HepG2 (cell line): ENCODE results near the gene MPI. TPM values are rescaled to one million over a fixed set of nuclear protein-coding genes. Genes with fewer than 3 reads are reported as not detected.
A peak's percentile ranks its signal among the peaks of the same experiment; 100 is the strongest.

Source experiments
- DPF2 ChIP-seq: sonication (generic); formaldehyde crosslinking; IDR thresholded peaks from 2 replicates; pipeline ENCODE4 v1.4.0; 2020; ENCODE audit warnings: mild to moderate bottlenecking, low read depth, missing genetic modification reagents, borderline replicate concordance
- HDAC1 ChIP-seq: sonication (generic); formaldehyde crosslinking; IDR thresholded peaks from 2 replicates; pipeline ENCODE4 v1.5.1; 2020; ENCODE audit warnings: mild to moderate bottlenecking, missing genetic modification reagents
- KDM5A ChIP-seq: fragments of 200-600 bp; sonication (generic); IDR thresholded peaks from 2 replicates; pipeline ENCODE4 v1.7.0; 2018; ENCODE audit warnings: antibody characterized with exemption, mild to moderate bottlenecking, low read length, borderline replicate concordance
- RNF2 ChIP-seq: fragments of 450-650 bp; conservative IDR thresholded peaks from 2 replicates; pipeline ENCODE4 v1.6.1; 2016; ENCODE audit warnings: low read depth
- ZBTB20 ChIP-seq: sonication (generic); formaldehyde crosslinking; IDR thresholded peaks from 2 replicates; pipeline ENCODE4 v1.8.1; 2023; ENCODE audit warnings: missing genetic modification reagents, low read depth, mild to moderate bottlenecking, borderline replicate concordance
- ZNF263 ChIP-seq: sonication (generic); formaldehyde crosslinking; IDR thresholded peaks from 2 replicates; pipeline ENCODE4 v1.4.0; 2020; ENCODE audit warnings: missing genetic modification reagents
- ZNF282 ChIP-seq: fragments of 450-650 bp; IDR thresholded peaks from 2 replicates; pipeline ENCODE4 v1.6.1; 2018; ENCODE audit not compliant: partially characterized antibody
- ZNF33B ChIP-seq: sonication (generic); formaldehyde crosslinking; IDR thresholded peaks from 2 replicates; pipeline ENCODE4 v1.5.1; 2020; ENCODE audit warnings: mild to moderate bottlenecking, missing genetic modification reagents
- ZNF407 ChIP-seq: sonication (generic); formaldehyde crosslinking; IDR thresholded peaks from one replicate; pipeline ENCODE4 v1.5.1; 2020; ENCODE audit warnings: mild to moderate bottlenecking, missing genetic modification reagents; ENCODE audit errors: not compliant biosample characterization
- ZNF605 ChIP-seq: sonication (generic); formaldehyde crosslinking; IDR thresholded peaks from 2 replicates; pipeline ENCODE4 v1.8.0; 2022; ENCODE audit warnings: mild to moderate bottlenecking, missing genetic modification reagents
- ZNF790 ChIP-seq: sonication (generic); formaldehyde crosslinking; IDR thresholded peaks from 2 replicates; pipeline ENCODE4 v1.8.0; 2022; ENCODE audit warnings: missing genetic modification reagents, mild to moderate bottlenecking, borderline replicate concordance
- polyA plus RNA-seq, 8 experiments: library from polyadenylated mRNA; depleted of rRNA in 3 of 8; stranded (reverse) in 7 of 8; unstranded in 1 of 8; fragments of >200 nt; fragmentation: Illumina TruSeq in 4 of 8; extraction: Trizol in 4 of 8; gene quantifications; 2 replicates each; pipeline versions ENCODE4 v1.2.1 to v1.2.3, GENCODE V29; 2011 to 2016; ENCODE audit warnings: low read depth in 4 of 8, missing spikeins in 1 of 8, mixed read lengths in 1 of 8; ENCODE audit not compliant: insufficient read depth in 1 of 8
- total RNA-seq, 5 experiments: library from RNA; depleted of rRNA; stranded (reverse); fragments of >200 nt; fragmentation: Illumina TruSeq; extraction: Trizol; gene quantifications; 2 replicates each; pipeline ENCODE4 v1.2.3, GENCODE V29; 2016; ENCODE audit warnings: low read depth in 1 of 5
- TF ChIP-seq, protein P1 (sequence below): sonication (generic); formaldehyde crosslinking; IDR thresholded peaks from 2 replicates; pipeline ENCODE4; 2020; ENCODE audit warnings: missing genetic modification reagents, mild to moderate bottlenecking, borderline replicate concordance
- TF ChIP-seq, protein P2 (sequence below): sonication (generic); formaldehyde crosslinking; IDR thresholded peaks from 2 replicates; pipeline ENCODE4 v1.5.1; 2020; ENCODE audit warnings: mild to moderate bottlenecking, missing genetic modification reagents, moderate library complexity

Gene MPI
- total and polyA plus RNA-seq, 2 of the 13 experiments (the other 11 are each of a cell fraction or from before 2014, with no cell fraction given): 36.9 to 63.5 TPM

- TF ChIP-seq ZNF407 (CRISPR knock-in tag): peak; percentile 79
- TF ChIP-seq, protein P1, sequence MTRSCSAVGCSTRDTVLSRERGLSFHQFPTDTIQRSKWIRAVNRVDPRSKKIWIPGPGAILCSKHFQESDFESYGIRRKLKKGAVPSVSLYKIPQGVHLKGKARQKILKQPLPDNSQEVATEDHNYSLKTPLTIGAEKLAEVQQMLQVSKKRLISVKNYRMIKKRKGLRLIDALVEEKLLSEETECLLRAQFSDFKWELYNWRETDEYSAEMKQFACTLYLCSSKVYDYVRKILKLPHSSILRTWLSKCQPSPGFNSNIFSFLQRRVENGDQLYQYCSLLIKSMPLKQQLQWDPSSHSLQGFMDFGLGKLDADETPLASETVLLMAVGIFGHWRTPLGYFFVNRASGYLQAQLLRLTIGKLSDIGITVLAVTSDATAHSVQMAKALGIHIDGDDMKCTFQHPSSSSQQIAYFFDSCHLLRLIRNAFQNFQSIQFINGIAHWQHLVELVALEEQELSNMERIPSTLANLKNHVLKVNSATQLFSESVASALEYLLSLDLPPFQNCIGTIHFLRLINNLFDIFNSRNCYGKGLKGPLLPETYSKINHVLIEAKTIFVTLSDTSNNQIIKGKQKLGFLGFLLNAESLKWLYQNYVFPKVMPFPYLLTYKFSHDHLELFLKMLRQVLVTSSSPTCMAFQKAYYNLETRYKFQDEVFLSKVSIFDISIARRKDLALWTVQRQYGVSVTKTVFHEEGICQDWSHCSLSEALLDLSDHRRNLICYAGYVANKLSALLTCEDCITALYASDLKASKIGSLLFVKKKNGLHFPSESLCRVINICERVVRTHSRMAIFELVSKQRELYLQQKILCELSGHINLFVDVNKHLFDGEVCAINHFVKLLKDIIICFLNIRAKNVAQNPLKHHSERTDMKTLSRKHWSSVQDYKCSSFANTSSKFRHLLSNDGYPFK (CRISPR knock-in tag): no peak
- TF ChIP-seq, protein P2, sequence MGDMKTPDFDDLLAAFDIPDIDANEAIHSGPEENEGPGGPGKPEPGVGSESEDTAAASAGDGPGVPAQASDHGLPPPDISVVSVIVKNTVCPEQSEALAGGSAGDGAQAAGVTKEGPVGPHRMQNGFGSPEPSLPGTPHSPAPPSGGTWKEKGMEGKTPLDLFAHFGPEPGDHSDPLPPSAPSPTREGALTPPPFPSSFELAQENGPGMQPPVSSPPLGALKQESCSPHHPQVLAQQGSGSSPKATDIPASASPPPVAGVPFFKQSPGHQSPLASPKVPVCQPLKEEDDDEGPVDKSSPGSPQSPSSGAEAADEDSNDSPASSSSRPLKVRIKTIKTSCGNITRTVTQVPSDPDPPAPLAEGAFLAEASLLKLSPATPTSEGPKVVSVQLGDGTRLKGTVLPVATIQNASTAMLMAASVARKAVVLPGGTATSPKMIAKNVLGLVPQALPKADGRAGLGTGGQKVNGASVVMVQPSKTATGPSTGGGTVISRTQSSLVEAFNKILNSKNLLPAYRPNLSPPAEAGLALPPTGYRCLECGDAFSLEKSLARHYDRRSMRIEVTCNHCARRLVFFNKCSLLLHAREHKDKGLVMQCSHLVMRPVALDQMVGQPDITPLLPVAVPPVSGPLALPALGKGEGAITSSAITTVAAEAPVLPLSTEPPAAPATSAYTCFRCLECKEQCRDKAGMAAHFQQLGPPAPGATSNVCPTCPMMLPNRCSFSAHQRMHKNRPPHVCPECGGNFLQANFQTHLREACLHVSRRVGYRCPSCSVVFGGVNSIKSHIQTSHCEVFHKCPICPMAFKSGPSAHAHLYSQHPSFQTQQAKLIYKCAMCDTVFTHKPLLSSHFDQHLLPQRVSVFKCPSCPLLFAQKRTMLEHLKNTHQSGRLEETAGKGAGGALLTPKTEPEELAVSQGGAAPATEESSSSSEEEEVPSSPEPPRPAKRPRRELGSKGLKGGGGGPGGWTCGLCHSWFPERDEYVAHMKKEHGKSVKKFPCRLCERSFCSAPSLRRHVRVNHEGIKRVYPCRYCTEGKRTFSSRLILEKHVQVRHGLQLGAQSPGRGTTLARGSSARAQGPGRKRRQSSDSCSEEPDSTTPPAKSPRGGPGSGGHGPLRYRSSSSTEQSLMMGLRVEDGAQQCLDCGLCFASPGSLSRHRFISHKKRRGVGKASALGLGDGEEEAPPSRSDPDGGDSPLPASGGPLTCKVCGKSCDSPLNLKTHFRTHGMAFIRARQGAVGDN (CRISPR knock-in tag): peak; percentile 95
- TF ChIP-seq HDAC1 (CRISPR knock-in tag): peak; percentile 89
- 0 out of 2 replicates have a peak, but pooled peaks have one; percentile 49 for TF ChIP-seq ZNF33B (CRISPR knock-in tag)
- TF ChIP-seq ZBTB20 (CRISPR knock-in tag): no peak
- TF ChIP-seq ZNF263 (CRISPR knock-in tag): peak; percentile 23; the same call in 1 of the 2 replicates
- TF ChIP-seq DPF2: no peak
- TF ChIP-seq ZNF790 (CRISPR knock-in tag): peak; percentile 90; the same call in 1 of the 2 replicates
- no peak for TF ChIP-seq ZNF282
- no peak for TF ChIP-seq ZNF605 (CRISPR knock-in tag)
- peak; percentile 64; the same call in 1 of the 2 replicates for TF ChIP-seq RNF2
- no peak; the same call in none of the 2 replicates for TF ChIP-seq KDM5A
Observed at GRCh38 chr15:74937590-74938371, 47.9 kb downstream of the MPI start, which contains the start of gene COX5A (continued).
